ENCODE results near the gene GIMD1.

GIMD1 gene

DNA sequence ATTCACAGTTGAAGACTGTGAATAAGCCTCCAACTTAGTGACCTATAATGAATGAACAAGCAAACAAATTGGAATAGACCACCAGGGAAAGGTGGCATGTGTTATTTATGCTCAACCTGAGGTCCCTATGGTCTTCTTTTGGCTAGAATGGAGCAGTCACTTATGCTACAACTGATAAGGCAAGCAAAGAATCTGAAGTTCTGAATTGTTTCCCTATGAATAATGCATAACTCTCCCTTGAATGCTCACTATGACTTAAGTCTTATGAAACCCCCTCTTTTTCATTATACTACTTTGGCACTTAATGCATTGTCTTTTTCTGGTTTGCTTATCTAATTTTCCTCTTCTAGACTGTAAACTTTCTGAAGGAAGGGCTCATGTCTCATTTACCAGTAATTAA lies 2.6 kb downstream of the GIMD1 start:
- TF ChIP-seq CTCF (conservative IDR thresholded peaks at IDR 0.05; ENCODE audit: low read depth, low read length) = no peak
- H3K4me3 ChIP-seq (ENCODE audit: low read length) = no peak overlapping the region
- DNase-seq (ENCODE audit: low read depth) = no peak

DNA sequence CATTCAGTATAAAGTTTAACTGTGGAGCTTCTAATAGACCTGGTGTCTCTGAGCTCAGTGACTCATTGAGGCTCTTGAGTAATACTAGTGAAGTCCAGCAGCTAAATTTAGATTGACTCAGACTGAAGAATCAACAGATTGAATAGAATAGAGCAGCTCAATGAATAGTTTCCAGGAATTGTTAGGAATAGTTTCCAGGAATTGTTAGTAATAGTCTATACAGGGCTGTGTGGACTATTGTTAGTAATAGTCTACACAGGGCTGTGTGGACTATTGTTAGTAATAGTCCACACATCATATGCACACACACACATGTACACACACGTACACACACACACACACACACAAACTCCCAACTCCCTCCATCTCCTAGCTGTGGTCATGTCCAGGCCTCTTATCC lies 3.0 kb downstream of the GIMD1 start:
- DNase-seq (ENCODE audit: low read depth) = peak; percentile 60
- TF ChIP-seq CTCF (conservative IDR thresholded peaks at IDR 0.05; ENCODE audit: low read depth, low read length) = no peak
- no peak overlapping the region for H3K4me3 ChIP-seq (ENCODE audit: low read length)

- no peak for DNase-seq (ENCODE audit: low read depth)
- TF ChIP-seq CTCF (conservative IDR thresholded peaks at IDR 0.05; ENCODE audit: low read depth, low read length) = no peak
- H3K4me3 ChIP-seq (ENCODE audit: low read length) = no peak overlapping the region
These were observed 4.3 kb downstream of the GIMD1 start for GRCh38 chr4:106364282-106364681.

- no peak for TF ChIP-seq CTCF (conservative IDR thresholded peaks at IDR 0.05; ENCODE audit: low read depth, low read length)
- no peak for DNase-seq (ENCODE audit: low read depth)
- H3K4me3 ChIP-seq (ENCODE audit: low read length) = no peak overlapping the region
These were observed 6.3 kb downstream of the GIMD1 start for GRCh38 chr4:106362086-106362825.

- no peak for TF ChIP-seq CTCF (conservative IDR thresholded peaks at IDR 0.05; ENCODE audit: low read depth, low read length)
- no peak overlapping the region for H3K4me3 ChIP-seq (ENCODE audit: low read length)
- DNase-seq (ENCODE audit: low read depth) = no peak
These were observed 9.7 kb downstream of the GIMD1 start for GRCh38 chr4:106358899-106359298.

DNA sequence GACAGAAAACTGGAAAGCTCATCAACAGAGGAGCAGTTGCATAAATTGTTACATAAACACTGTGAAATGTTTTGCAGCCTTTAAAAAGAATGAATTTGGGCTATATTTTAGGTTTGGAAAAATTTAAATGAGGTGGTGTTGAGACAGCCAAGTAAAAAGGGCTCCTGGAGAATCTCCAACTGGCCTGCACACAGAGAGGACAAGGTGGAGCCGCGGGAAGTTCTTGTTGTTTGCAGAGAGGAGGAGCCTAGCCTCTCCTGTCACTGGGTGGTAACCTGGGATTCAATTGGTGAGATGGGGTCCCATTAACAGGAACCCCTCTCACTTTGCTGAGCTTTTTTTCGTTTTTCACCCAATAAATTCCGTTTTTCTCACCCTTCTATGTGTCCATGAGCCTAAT lies 13.4 kb downstream of the GIMD1 start:
- DNase-seq (ENCODE audit: low read depth) = no peak
- no peak for TF ChIP-seq CTCF (conservative IDR thresholded peaks at IDR 0.05; ENCODE audit: low read depth, low read length)

DNA sequence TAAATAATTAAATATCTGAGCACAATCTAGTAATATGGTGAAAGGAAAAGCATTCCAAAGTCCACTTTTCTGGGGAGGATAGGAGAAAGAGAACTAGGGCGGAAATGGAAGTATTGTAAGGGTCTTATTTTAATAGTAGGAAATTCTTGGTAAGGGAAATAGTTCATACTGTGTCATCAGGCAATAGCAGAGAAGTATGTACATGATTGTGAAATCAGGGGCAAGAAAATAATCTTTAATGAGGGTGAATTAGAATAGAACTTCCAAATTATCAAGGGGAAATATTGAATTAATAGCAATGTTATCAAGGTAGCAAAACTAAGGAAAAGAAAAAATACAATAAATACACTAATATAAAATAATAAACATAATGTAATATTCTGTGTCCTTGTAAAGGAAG lies 14.8 kb downstream of the GIMD1 start:
- H3K4me3 ChIP-seq (ENCODE audit: low read length) = no peak overlapping the region
- TF ChIP-seq CTCF (conservative IDR thresholded peaks at IDR 0.05; ENCODE audit: low read depth, low read length) = no peak
- no peak for DNase-seq (ENCODE audit: low read depth)

More for the DNA sequence above, 13.4 kb downstream of the GIMD1 start:
- H3K4me3 ChIP-seq (ENCODE audit: low read length) = no peak overlapping the region
